Fibroblast of lung (primary cell): ENCODE results near the gene NLGN2. TPM values are rescaled to one million over a fixed set of nuclear protein-coding genes. Genes with fewer than 3 reads are reported as not detected.

Experiments used
- DNase-seq, 2 donors: peaks; one replicate each; pipeline versions ENCODE4 v3.0.0 to v3.0.0-alpha.2; 2010; ENCODE audit warnings: low read depth in 2 of 2
- H2AFZ ChIP-seq: 2 replicates; pipeline ENCODE4 v1.5.1; 2012; ENCODE audit warnings: low read length, control low read depth, inconsistent platforms
- H3K27ac ChIP-seq: 2 replicates; pipeline ENCODE4 v1.5.1; 2011; ENCODE audit warnings: low read length, control low read depth; ENCODE audit not compliant: insufficient read depth
- H3K27me3 ChIP-seq: 2 replicates; pipeline ENCODE4 v1.5.1; 2011; ENCODE audit warnings: mild to moderate bottlenecking, low read length; ENCODE audit not compliant: control insufficient read depth, insufficient read depth
- H3K36me3 ChIP-seq: 2 replicates; pipeline ENCODE4 v1.5.1; 2011; ENCODE audit warnings: low read length; ENCODE audit not compliant: control insufficient read depth, insufficient read depth
- H3K4me1 ChIP-seq: 2 replicates; pipeline ENCODE4 v1.5.1; 2011; ENCODE audit warnings: low read length; ENCODE audit not compliant: control insufficient read depth, insufficient read depth; ENCODE audit errors: extremely low read depth
- H3K4me2 ChIP-seq: 2 replicates; pipeline ENCODE4 v1.5.1; 2011; ENCODE audit warnings: low read length, control low read depth; ENCODE audit not compliant: insufficient read depth; ENCODE audit errors: extremely low read depth
- H3K4me3 ChIP-seq, 4 experiments: fragments of 200-600 bp in 1 of 4; sonication (generic) in 1 of 4; replicated peaks in 1 of 4; 2 replicates each; pipeline ENCODE4 v1.5.1; 2011 to 2016; ENCODE audit warnings: low read length in 4 of 4, low read depth in 3 of 4, mild to moderate bottlenecking in 3 of 4, control low read depth in 2 of 4, inconsistent platforms in 1 of 4, mixed read lengths in 1 of 4; ENCODE audit not compliant: insufficient read depth in 1 of 4; ENCODE audit errors: control extremely low read depth in 1 of 4
- H3K79me2 ChIP-seq: 2 replicates; pipeline ENCODE4 v1.5.1; 2012; ENCODE audit warnings: mild to moderate bottlenecking, low read length, inconsistent platforms; ENCODE audit not compliant: control insufficient read depth, insufficient read depth
- H3K9ac ChIP-seq: 2 replicates; pipeline ENCODE4 v1.5.1; 2011; ENCODE audit warnings: mild to moderate bottlenecking, low read length, control low read depth; ENCODE audit not compliant: insufficient read depth
- H3K9me3 ChIP-seq: 2 replicates; pipeline ENCODE4 v1.5.1; 2012; ENCODE audit warnings: low read depth, low read length; ENCODE audit not compliant: control insufficient read depth, insufficient read depth
- H4K20me1 ChIP-seq: 2 replicates; pipeline ENCODE4 v1.5.1; 2011; ENCODE audit warnings: low read length; ENCODE audit not compliant: control insufficient read depth, insufficient read depth; ENCODE audit errors: extremely low read depth
- CTCF ChIP-seq, 2 donors: IDR thresholded peaks in 1 of 2; conservative IDR thresholded peaks in 1 of 2; 1 replicate in 1 of 2; 2 replicates in 1 of 2; pipeline ENCODE4 v1.5.1; 2011 to 2012; ENCODE audit warnings: low read length in 2 of 2, control low read depth in 1 of 2, inconsistent platforms in 1 of 2, low read depth in 1 of 2, mild to moderate bottlenecking in 1 of 2
- EZH2 ChIP-seq: IDR thresholded peaks from 2 replicates; pipeline ENCODE4 v1.5.1; 2012; ENCODE audit warnings: low read length, control low read depth, mild to moderate bottlenecking; ENCODE audit errors: missing control alignments
- polyA plus RNA-seq, 2 donors: library from polyadenylated mRNA; depleted of rRNA in 1 of 2; stranded (reverse) in 1 of 2; unstranded in 1 of 2; fragments of >200 nt; gene quantifications; 2 replicates each; pipeline ENCODE4 v1.2.1, GENCODE V29; 2011 to 2012; ENCODE audit warnings: missing spikeins in 1 of 2
- total RNA-seq: library from RNA; depleted of rRNA; stranded (reverse); fragments of >200 nt; gene quantifications from 2 replicates; pipeline ENCODE4 v1.2.1, GENCODE V29; 2014

The NLGN2 gene
- total and polyA plus RNA-seq, 2 donors (not counting 1 experiment from before 2014, with no cell fraction given): 7.3 to 12.1 TPM

- TF ChIP-seq EZH2 (no peak), CTCF (conservative IDR thresholded peaks at IDR 0.05 in 1 of 2, IDR thresholded peaks at IDR 0.05 in 1 of 2; ENCODE audit: low read depth in 1 of 2, low read length in 2 of 2) (no peak)
- no peaks in the 10 kb centered on the region for H4K20me1 ChIP-seq
- H3K4me2 ChIP-seq: no peak overlapping the region
- H3K79me2 ChIP-seq: no peaks in the 10 kb centered on the region
- H3K4me1 ChIP-seq: no peaks in the 10 kb centered on the region
- H3K4me3 ChIP-seq: no peak overlapping the region
- no peaks in the 10 kb centered on the region for H3K27me3 ChIP-seq
- H3K9ac ChIP-seq: no peak overlapping the region
- no peak overlapping the region for H2AFZ ChIP-seq
- H3K9me3 ChIP-seq: no peaks in the 10 kb centered on the region
- H3K27ac ChIP-seq: no peak overlapping the region
- no peaks in the 10 kb centered on the region for H3K36me3 ChIP-seq
- no peak for DNase-seq
These were observed 18.1 kb downstream of the NLGN2 start for GRCh38 chr17:7425756-7426155.

- no peak overlapping the region for H2AFZ ChIP-seq
- TF ChIP-seq EZH2 (no peak), CTCF (conservative IDR thresholded peaks at IDR 0.05 in 1 of 2, IDR thresholded peaks at IDR 0.05 in 1 of 2; ENCODE audit: low read depth in 1 of 2, low read length in 2 of 2) (no peak)
- H3K9ac ChIP-seq: no peak overlapping the region
- no peak overlapping the region for H3K27ac ChIP-seq
- H3K4me3 ChIP-seq: no peak overlapping the region
- no peaks in the 10 kb centered on the region for H4K20me1 ChIP-seq
- H3K9me3 ChIP-seq: no peaks in the 10 kb centered on the region
- H3K79me2 ChIP-seq: no peaks in the 10 kb centered on the region
- H3K36me3 ChIP-seq: no peaks in the 10 kb centered on the region
- no peaks in the 10 kb centered on the region for H3K4me1 ChIP-seq
- H3K4me2 ChIP-seq: no peak overlapping the region
- H3K27me3 ChIP-seq: no peaks in the 10 kb centered on the region
- no peak for DNase-seq
These were observed 18.7 kb downstream of the NLGN2 start for GRCh38 chr17:7426203-7426863.

- no peak overlapping the region for H3K9ac ChIP-seq
- H3K27ac ChIP-seq: no peak overlapping the region
- H3K79me2 ChIP-seq: no peaks in the 10 kb centered on the region
- H3K36me3 ChIP-seq: no peaks in the 10 kb centered on the region
- no peak overlapping the region for H2AFZ ChIP-seq
- TF ChIP-seq EZH2: no peak
- no peak for TF ChIP-seq CTCF (conservative IDR thresholded peaks at IDR 0.05 in 1 of 2, IDR thresholded peaks at IDR 0.05 in 1 of 2; ENCODE audit: low read depth in 1 of 2, low read length in 2 of 2)
- DNase-seq: no peak
- no peak overlapping the region for H3K4me3 ChIP-seq
- no peaks in the 10 kb centered on the region for H3K9me3 ChIP-seq
- H3K4me2 ChIP-seq: no peak overlapping the region
- H3K4me1 ChIP-seq: no peaks in the 10 kb centered on the region
- H4K20me1 ChIP-seq: no peaks in the 10 kb centered on the region
- no peaks in the 10 kb centered on the region for H3K27me3 ChIP-seq
These were observed 19.3 kb downstream of the NLGN2 start for GRCh38 chr17:7426896-7427489.
